Brain microvascular endothelial cell (primary cell): ENCODE data around the gene KRAS.

Source experiments
- DNase-seq: peaks from one replicate; pipeline ENCODE4 v3.0.0-alpha.2; 2020
- H3K27ac ChIP-seq: fragments of 250-450 bp; sonication (Bioruptor Pico); 2 replicates; pipeline ENCODE4 v1.5.1; 2020; ENCODE audit warnings: mild to moderate bottlenecking, moderate library complexity
- H3K27me3 ChIP-seq: fragments of 250-450 bp; sonication (Bioruptor Pico); replicated peaks from 2 replicates; pipeline ENCODE4 v1.5.1; 2020; ENCODE audit warnings: mild to moderate bottlenecking
- H3K36me3 ChIP-seq: fragments of 250-450 bp; sonication (Bioruptor Pico); replicated peaks from 2 replicates; pipeline ENCODE4 v1.5.1; 2020; ENCODE audit warnings: mild to moderate bottlenecking
- H3K4me3 ChIP-seq: 2 replicates; pipeline ENCODE4 v1.5.1; 2011; ENCODE audit warnings: low read depth, mild to moderate bottlenecking, control low read depth, low read length, moderate library complexity
- CTCF ChIP-seq: IDR thresholded peaks from 2 replicates; pipeline ENCODE4 v1.5.1; 2011; ENCODE audit warnings: low read depth, mild to moderate bottlenecking, moderate library complexity, low read length, control low read depth, inconsistent platforms; ENCODE audit errors: missing control alignments
- in situ Hi-C: cut with HindIII; loops from 2 replicates; pipeline ENCODE4 v1.10.0; 2017; ENCODE audit warnings: low sequenced_read_pairs, low pct_ligation_motif_present

Gene KRAS

GRCh38 chr12:25202137-25202536 is 48.6 kb downstream of the KRAS start:
- in situ Hi-C loops = no loop called here
- TF ChIP-seq CTCF = no peak
- no peaks in the 10 kb centered on the region for H3K27me3 ChIP-seq
- no peak for DNase-seq
- no peaks in the 10 kb centered on the region for H3K36me3 ChIP-seq
- H3K4me3 ChIP-seq = no peak overlapping the region
- H3K27ac ChIP-seq = no peak overlapping the region

GRCh38 chr12:25200703-25201102 is 50.0 kb downstream of the KRAS start:
- no peaks in the 10 kb centered on the region for H3K27me3 ChIP-seq
- H3K36me3 ChIP-seq = no peaks in the 10 kb centered on the region
- DNase-seq = peak; percentile 53
- H3K4me3 ChIP-seq = no peak overlapping the region
- no peak for TF ChIP-seq CTCF
- in situ Hi-C loops = no loop called here
- no peak overlapping the region for H3K27ac ChIP-seq

- H3K27me3 ChIP-seq = no peaks in the 10 kb centered on the region
- in situ Hi-C loops = no loop called here
- H3K4me3 ChIP-seq = no peak overlapping the region
- DNase-seq = no peak
- H3K36me3 ChIP-seq = no peaks in the 10 kb centered on the region
- H3K27ac ChIP-seq = no peak overlapping the region
- no peak for TF ChIP-seq CTCF
Measured at GRCh38 chr12:25197608-25198007, 53.1 kb downstream of the KRAS start.

GRCh38 chr12:25195056-25195971 is 55.4 kb downstream of the KRAS start, which contains the start of the genes DNAI7 and ETFRF1:
Gene DNAI7, minus strand, starts transcription at chr12:25195160. Its CDS starts 82 bp downstream, at chr12:25195078.
Gene ETFRF1, plus strand, starts transcription at chr12:25195237. Its CDS starts 8,720 bp downstream, at chr12:25203957.
- peak within 1 kb of the TSS; percentile 95 for H3K27ac ChIP-seq
- H3K4me3 ChIP-seq = peak within 1 kb of the TSS; percentile 77
- peak; percentile 13 for TF ChIP-seq CTCF
- no peaks in the 10 kb centered on the region for H3K27me3 ChIP-seq
- in situ Hi-C loops = no loop called here
- no peaks in the 10 kb centered on the region for H3K36me3 ChIP-seq
- DNase-seq = peak; percentile 97

GRCh38 chr12:25194722-25195055 is 56.0 kb downstream of the KRAS start:
- peak overlapping the region; percentile 95 for H3K27ac ChIP-seq
- TF ChIP-seq CTCF = no peak

More at GRCh38 chr12:25194722-25195055, 56.0 kb downstream of the KRAS start:
- DNase-seq = no peak
- H3K4me3 ChIP-seq = peak overlapping the region; percentile 77
- no peaks in the 10 kb centered on the region for H3K36me3 ChIP-seq
- in situ Hi-C loops = no loop called here
- H3K27me3 ChIP-seq = no peaks in the 10 kb centered on the region
